Mucosa of descending colon (tissue), 3 donors: ENCODE results near the gene LRRC14B. TPM values are rescaled to one million over a fixed set of nuclear protein-coding genes. Genes with fewer than 3 reads are reported as not detected.

Experiments
- ATAC-seq: fragments of 200-7000 bp; cut with Tn5 transposase; one replicate; pipeline ENCODE4 v1.9.1; 2020; ENCODE audit warnings: mild to moderate bottlenecking, moderate library complexity
- DNase-seq, 3 donors: peaks; one replicate each; pipeline ENCODE4 v3.0.0-alpha.2; 2020
- H3K36me3 ChIP-seq: fragments of 200-600 bp; one replicate; pipeline ENCODE4 v1.8.0; 2021; ENCODE audit warnings: low read depth, mild to moderate bottlenecking
- H3K4me1 ChIP-seq: fragments of 200-600 bp; one replicate; pipeline ENCODE4 v1.8.0; 2021; ENCODE audit warnings: low read depth, mild to moderate bottlenecking
- H3K4me3 ChIP-seq: fragments of 200-600 bp; one replicate; pipeline ENCODE4 v1.8.0; 2021; ENCODE audit warnings: mild to moderate bottlenecking
- H3K9me3 ChIP-seq: fragments of 200-600 bp; one replicate; pipeline ENCODE4 v1.8.0; 2021; ENCODE audit warnings: mild to moderate bottlenecking
- intact Hi-C, 2 donors: fragments of 100-400 bp; cut with DNase I in 1 of 2; cut with micrococcal nuclease in 1 of 2; formaldehyde crosslinking; loops; one replicate each; pipeline versions ENCODE4 v1.11.0 to v1.11.1; 2022; cut with DNase I, micrococcal nuclease
- total RNA-seq, 3 donors: library from RNA; stranded (reverse); fragmentation: NEBNext Ultra II Directional in 2 of 3; extraction: Animal tissue kit (Norgen Biotek cat#: 25700) in 2 of 3; gene quantifications; one replicate each; pipeline versions ENCODE4 v1.2.1 to v1.2.4, GENCODE V29; 2021 to 2023
- TF ChIP-seq, protein P1 (sequence below): fragments of 200-600 bp; IDR thresholded peaks from one replicate; pipeline ENCODE4 v1.8.0; 2022; ENCODE audit warnings: antibody characterized with exemption, mild to moderate bottlenecking
- donor health status: DM: no; HTN: no; CAD: no; lungs with moderate emphysema.
- donor health status: DM: no; HTN: no; CAD: no.
- donor health status: DM: no; HTN: yes; CAD: no.

The LRRC14B gene
- total RNA-seq, 3 donors from 2014 or later = not detected

GRCh38 chr5:157126-157715, 34.1 kb upstream of the LRRC14B start:
- Histone ChIP-seq H3K9me3 (no peaks in the 10 kb centered on the region), H3K4me3 (no peak overlapping the region), H3K36me3 (no peaks in the 10 kb centered on the region), H3K4me1 (no peaks in the 10 kb centered on the region)
- TF ChIP-seq, protein P1, sequence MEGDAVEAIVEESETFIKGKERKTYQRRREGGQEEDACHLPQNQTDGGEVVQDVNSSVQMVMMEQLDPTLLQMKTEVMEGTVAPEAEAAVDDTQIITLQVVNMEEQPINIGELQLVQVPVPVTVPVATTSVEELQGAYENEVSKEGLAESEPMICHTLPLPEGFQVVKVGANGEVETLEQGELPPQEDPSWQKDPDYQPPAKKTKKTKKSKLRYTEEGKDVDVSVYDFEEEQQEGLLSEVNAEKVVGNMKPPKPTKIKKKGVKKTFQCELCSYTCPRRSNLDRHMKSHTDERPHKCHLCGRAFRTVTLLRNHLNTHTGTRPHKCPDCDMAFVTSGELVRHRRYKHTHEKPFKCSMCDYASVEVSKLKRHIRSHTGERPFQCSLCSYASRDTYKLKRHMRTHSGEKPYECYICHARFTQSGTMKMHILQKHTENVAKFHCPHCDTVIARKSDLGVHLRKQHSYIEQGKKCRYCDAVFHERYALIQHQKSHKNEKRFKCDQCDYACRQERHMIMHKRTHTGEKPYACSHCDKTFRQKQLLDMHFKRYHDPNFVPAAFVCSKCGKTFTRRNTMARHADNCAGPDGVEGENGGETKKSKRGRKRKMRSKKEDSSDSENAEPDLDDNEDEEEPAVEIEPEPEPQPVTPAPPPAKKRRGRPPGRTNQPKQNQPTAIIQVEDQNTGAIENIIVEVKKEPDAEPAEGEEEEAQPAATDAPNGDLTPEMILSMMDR = no peak
- DNase-seq = no peak
- intact Hi-C loops = no loop called here
- ATAC-seq = no peak

- no peaks in the 10 kb centered on the region for H3K9me3 ChIP-seq
- no peaks in the 10 kb centered on the region for H3K36me3 ChIP-seq
- ATAC-seq (no peak), DNase-seq (no peak)
- H3K4me1 ChIP-seq = no peaks in the 10 kb centered on the region
- H3K4me3 ChIP-seq = no peak overlapping the region
- TF ChIP-seq, protein P1 = no peak
- intact Hi-C loops = no loop called here
Observed at GRCh38 chr5:157801-158200, 33.5 kb upstream of the LRRC14B start.

- intact Hi-C loops = no loop called here
- no peak for ATAC-seq
- TF ChIP-seq, protein P1 = no peak
- Histone ChIP-seq H3K36me3 (no peaks in the 10 kb centered on the region), H3K4me1 (no peaks in the 10 kb centered on the region), H3K4me3 (no peak overlapping the region), H3K9me3 (no peaks in the 10 kb centered on the region)
- DNase-seq = no peak
Observed at GRCh38 chr5:158807-159447, 32.4 kb upstream of the LRRC14B start.

DNA sequence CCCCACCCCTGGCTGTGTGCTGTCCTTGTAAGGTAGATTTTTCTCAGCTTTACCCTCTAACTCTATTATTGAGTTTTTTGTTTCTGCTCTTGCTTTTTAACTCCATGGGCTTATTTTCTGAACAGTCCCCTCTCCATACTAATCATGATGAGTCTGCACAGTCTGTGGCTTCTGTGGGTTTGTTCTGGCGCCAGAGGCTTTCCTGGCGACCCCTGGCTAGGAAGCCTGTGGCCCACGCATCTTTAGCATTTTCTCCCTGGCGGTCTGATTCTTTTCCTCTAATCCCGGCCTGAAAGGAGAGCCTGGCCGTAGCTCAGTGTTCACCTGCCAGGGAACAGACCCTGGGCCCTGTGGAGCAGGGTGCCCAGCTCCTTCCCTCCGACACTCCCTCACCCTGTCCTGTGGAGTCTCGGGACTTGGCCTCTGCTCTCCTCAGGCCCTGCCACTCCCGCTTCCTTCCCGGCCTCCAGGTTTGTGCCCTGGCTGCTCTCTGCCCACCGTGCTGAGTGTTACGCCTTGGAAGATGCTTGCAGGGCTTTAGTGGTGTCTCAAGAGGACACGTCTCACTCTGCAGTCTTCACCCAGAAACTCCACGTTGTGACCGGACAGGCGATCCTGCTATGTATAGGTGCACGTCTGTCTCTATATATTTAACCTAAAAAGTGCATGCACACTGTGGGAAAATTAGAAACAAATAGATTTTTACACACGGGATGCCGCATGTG, 31.7 kb upstream of the LRRC14B start:
- Histone ChIP-seq H3K4me1 (no peaks in the 10 kb centered on the region), H3K36me3 (no peaks in the 10 kb centered on the region), H3K9me3 (no peaks in the 10 kb centered on the region), H3K4me3 (no peak overlapping the region)
- DNase-seq = no peak
- no peak for ATAC-seq
- TF ChIP-seq, protein P1 = no peak
- intact Hi-C loops = no loop called here

DNA sequence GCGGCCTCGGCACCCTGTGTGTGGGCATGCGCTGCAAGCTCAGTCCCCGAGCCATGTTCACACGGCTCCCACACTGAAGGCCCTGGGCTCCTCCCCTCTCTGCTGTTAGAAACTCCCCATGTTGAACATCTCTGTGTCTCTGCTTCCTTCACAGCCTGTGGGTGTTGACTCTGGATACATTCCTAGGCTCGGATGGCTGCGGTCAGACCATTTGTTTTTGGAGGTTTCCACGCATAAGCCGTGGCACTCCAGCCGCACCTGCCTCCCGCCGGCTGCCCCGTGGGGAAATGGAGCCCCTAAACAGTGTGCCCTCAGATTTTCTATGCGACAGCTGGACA, 31.2 kb upstream of the LRRC14B start:
- Histone ChIP-seq H3K4me3 (no peak overlapping the region), H3K36me3 (no peaks in the 10 kb centered on the region), H3K9me3 (no peaks in the 10 kb centered on the region), H3K4me1 (no peaks in the 10 kb centered on the region)
- intact Hi-C loops = no loop called here
- DNase-seq = no peak
- TF ChIP-seq, protein P1 = no peak
- no peak for ATAC-seq
